SK-N-SH (cell line): ENCODE measurements around the gene FCAMR. TPM values are rescaled to one million over a fixed set of nuclear protein-coding genes. Genes with fewer than 3 reads are reported as not detected.

Source experiments
- CTCF ChIA-PET: fragments of 300-600, 350-600 bp; formaldehyde crosslinking; extraction: SDS; loops from one replicate; lab custom pipeline; 2021; lab: Yijun Ruan, JAX
- POLR2A ChIA-PET: fragments of 350-600 bp; sonication (Branson Sonifier 250); formaldehyde crosslinking; extraction: SDS; loops from one replicate; lab custom pipeline; 2020; ENCODE audit warnings: antibody characterized with exemption, inconsistent platforms; lab: Yijun Ruan, JAX
- DNase-seq: peaks from one replicate; pipeline ENCODE4 v3.0.0; 2012
- H2AFZ ChIP-seq: fragments of 200-600 bp; sonication (generic); 2 replicates; pipeline ENCODE4 v1.8.1; 2016; ENCODE audit warnings: antibody characterized with exemption, mild to moderate bottlenecking, low read depth
- H3F3A ChIP-seq: fragments of 200-600 bp; sonication (generic); replicated peaks from 2 replicates; pipeline ENCODE3; 2016; ENCODE audit warnings: antibody characterized with exemption, mild to moderate bottlenecking; ENCODE audit not compliant: insufficient read depth
- H3K27ac ChIP-seq, 2 experiments: fragments of 200-500 bp in 1 of 2; fragments of 200-600 bp in 1 of 2; sonication (Bioruptor generic) in 1 of 2; sonication (generic), shearing (Covaris generic) in 1 of 2; 2 replicates each; pipeline versions ENCODE4 v1.5.1 to v1.6.1; 2014 to 2016; ENCODE audit warnings: low read depth in 2 of 2, inconsistent platforms in 1 of 2, low read length in 1 of 2, mild to moderate bottlenecking in 1 of 2, mixed read lengths in 1 of 2
- H3K27me3 ChIP-seq: fragments of 200-600 bp; sonication (generic), shearing (Covaris generic); 2 replicates; pipeline ENCODE4 v1.6.1; 2016; ENCODE audit warnings: mixed run types; ENCODE audit not compliant: insufficient read depth
- H3K36me3 ChIP-seq, 2 experiments: fragments of 200-500 bp in 1 of 2; fragments of 200-600 bp in 1 of 2; sonication (Bioruptor generic) in 1 of 2; sonication (generic) in 1 of 2; replicated peaks in 1 of 2; 2 replicates each; pipeline versions ENCODE3 to v1.5.1; 2014 to 2016; ENCODE audit warnings: low read length in 1 of 2, mild to moderate bottlenecking in 1 of 2; ENCODE audit not compliant: insufficient read depth in 2 of 2, control insufficient read depth in 1 of 2
- H3K4me1 ChIP-seq, 2 experiments: fragments of 200-500 bp in 1 of 2; fragments of 200-600 bp in 1 of 2; sonication (Bioruptor generic) in 1 of 2; sonication (generic), shearing (Covaris generic) in 1 of 2; 2 replicates each; pipeline versions ENCODE4 v1.5.1 to v1.6.1; 2014 to 2016; ENCODE audit warnings: low read depth in 1 of 2, low read length in 1 of 2, mixed run types in 1 of 2; ENCODE audit not compliant: insufficient read depth in 2 of 2, control insufficient read depth in 1 of 2
- H3K4me2 ChIP-seq: fragments of 200-600 bp; sonication (generic), shearing (Covaris generic); 2 replicates; pipeline ENCODE4 v1.6.1; 2017; ENCODE audit warnings: mixed run types
- H3K4me3 ChIP-seq, 2 experiments: fragments of 200-500 bp in 1 of 2; fragments of 200-600 bp in 1 of 2; sonication (Bioruptor generic) in 1 of 2; sonication (generic), shearing (Covaris generic) in 1 of 2; 2 replicates each; pipeline versions ENCODE4 v1.5.1 to v1.8.1; 2014 to 2016; ENCODE audit warnings: low read depth in 2 of 2, inconsistent platforms in 1 of 2, low read length in 1 of 2, mild to moderate bottlenecking in 1 of 2, mixed read lengths in 1 of 2, moderate library complexity in 1 of 2
- H3K79me2 ChIP-seq: fragments of 200-600 bp; sonication (generic); 2 replicates; pipeline ENCODE4 v1.8.1; 2017; ENCODE audit warnings: mild to moderate bottlenecking; ENCODE audit not compliant: insufficient read depth
- H3K9ac ChIP-seq: fragments of 200-600 bp; sonication (generic); 2 replicates; pipeline ENCODE4 v1.6.1; 2017; ENCODE audit warnings: mixed run types
- H3K9me2 ChIP-seq: fragments of 200-600 bp; sonication (generic); 2 replicates; pipeline ENCODE4 v1.6.1; 2017; ENCODE audit warnings: mixed run types
- H3K9me3 ChIP-seq: fragments of 200-600 bp; sonication (generic); 2 replicates; pipeline ENCODE4 v1.6.1; 2017; ENCODE audit warnings: mixed run types, mild to moderate bottlenecking, moderate library complexity
- H4K20me1 ChIP-seq: fragments of 200-600 bp; sonication (generic); 2 replicates; pipeline ENCODE4 v1.6.1; 2017; ENCODE audit warnings: mild to moderate bottlenecking, mixed run types; ENCODE audit not compliant: insufficient read depth
- FOXM1 ChIP-seq: IDR thresholded peaks from 2 replicates; pipeline ENCODE4 v1.4.0; 2012; ENCODE audit warnings: low read depth, mild to moderate bottlenecking
- GABPA ChIP-seq: IDR thresholded peaks from 2 replicates; pipeline ENCODE4 v1.4.0; 2012; ENCODE audit warnings: low read depth, mild to moderate bottlenecking
- JUND ChIP-seq: IDR thresholded peaks from 2 replicates; pipeline ENCODE4 v1.4.0; 2012
- NFIC ChIP-seq: IDR thresholded peaks from 2 replicates; pipeline ENCODE4 v1.4.0; 2012; ENCODE audit warnings: borderline replicate concordance
- RAD21 ChIP-seq: IDR thresholded peaks from 2 replicates; pipeline ENCODE4 v1.6.1; 2012; ENCODE audit warnings: mild to moderate bottlenecking, low read length
- RCOR1 ChIP-seq: fragments of 150-350 bp; IDR thresholded peaks from 2 replicates; pipeline ENCODE4 v1.6.1; 2017; ENCODE audit warnings: antibody characterized with exemption, low read length
- RXRA ChIP-seq: IDR thresholded peaks from 2 replicates; pipeline ENCODE4 v1.4.0; 2012; ENCODE audit warnings: low read depth, mild to moderate bottlenecking, borderline replicate concordance
- SMC3 ChIP-seq: IDR thresholded peaks from 2 replicates; pipeline ENCODE4 v1.6.1; 2012; ENCODE audit warnings: low read depth, low read length, improper control_type of control experiment
- TAF1 ChIP-seq: IDR thresholded peaks from 2 replicates; pipeline ENCODE4 v1.6.1; 2012; ENCODE audit warnings: low read depth, mild to moderate bottlenecking, low read length, moderate library complexity, borderline replicate concordance
- TCF12 ChIP-seq: IDR thresholded peaks from 2 replicates; pipeline ENCODE4 v1.4.0; 2012
- YY1 ChIP-seq: IDR thresholded peaks from 2 replicates; pipeline ENCODE4 v1.4.0; 2012; ENCODE audit warnings: low read depth, mild to moderate bottlenecking
- whole genome bisulfite sequencing: methylation state at CpG from one replicate; pipeline ENCODE4 v1.1.6; 2017; ENCODE audit warnings: low lambda C conversion rate; 5-methylcytosine and 5-hydroxymethylcytosine counted together
- polyA plus RNA-seq, 3 experiments: library from polyadenylated mRNA; depleted of rRNA; stranded (reverse); fragments of >200 nt; gene quantifications; 2 replicates each; pipeline ENCODE4 v1.2.3, GENCODE V29; 2012
- TF ChIP-seq, protein P1 (sequence below): fragments of 150-350 bp; IDR thresholded peaks from 2 replicates; pipeline ENCODE4 v1.6.1; 2017; ENCODE audit warnings: antibody characterized with exemption, low read length, low read depth, borderline replicate concordance
- TF ChIP-seq, protein P2 (sequence below): IDR thresholded peaks from 2 replicates; pipeline ENCODE4; 2012
- TF ChIP-seq, protein P3 (sequence below): fragments of 200-600 bp; sonication (generic); IDR thresholded peaks from 2 replicates; pipeline ENCODE4 v1.6.1; 2017; ENCODE audit warnings: antibody characterized with exemption, mild to moderate bottlenecking, moderate library complexity
- TF ChIP-seq, protein P4 (sequence below): IDR thresholded peaks from 2 replicates; pipeline ENCODE4 v1.6.1; 2012; ENCODE audit warnings: mild to moderate bottlenecking, low read depth, low read length, moderate library complexity
- TF ChIP-seq, protein P5 (sequence below): IDR thresholded peaks from 2 replicates; pipeline ENCODE4 v1.4.0; 2012; ENCODE audit warnings: low read depth

The FCAMR gene
- polyA plus RNA-seq, 1 of the 3 experiments (the other 2 are of a cell fraction): not detected

DNA sequence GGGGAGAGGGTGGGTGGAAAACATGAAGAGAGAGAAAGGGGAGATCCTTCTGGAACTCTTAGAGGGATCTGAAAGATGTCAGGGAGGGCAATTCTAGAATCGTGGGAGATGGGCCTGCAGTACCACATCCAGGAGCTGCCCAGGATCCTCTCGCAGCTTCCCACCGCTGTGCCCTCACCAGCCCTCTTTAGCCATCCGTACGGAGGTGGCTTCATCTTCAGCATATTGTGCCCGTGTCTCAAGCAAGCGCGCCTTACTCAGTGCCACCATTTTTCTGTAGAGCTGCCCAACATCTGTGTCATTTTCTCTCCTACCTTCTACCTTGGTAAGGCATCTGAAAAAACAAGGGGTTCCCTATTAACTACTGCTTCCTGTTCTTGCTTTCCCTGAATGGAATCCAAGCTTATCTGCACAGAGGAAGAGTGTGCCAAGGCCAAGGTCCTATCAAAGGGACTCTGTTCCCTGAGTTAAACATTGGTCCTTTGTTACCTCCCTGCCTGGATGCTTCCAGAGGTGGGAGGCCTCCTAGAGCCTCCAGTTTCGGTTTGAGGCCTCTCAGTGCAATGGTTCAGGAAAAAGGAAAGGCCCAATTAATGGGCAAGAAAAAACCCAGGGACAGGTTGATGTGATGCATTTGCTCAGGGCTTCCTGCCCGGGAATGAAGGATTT is 39.1 kb upstream of the FCAMR start:
- CTCF ChIA-PET: interaction anchor here (1.3 to 1.6 kb wide), 2 partner anchors 41 to 270 kb away, joined by 3 read pairs; no protein-coding TSS in a partner anchor
- H3K79me2 ChIP-seq: no peaks in the 10 kb centered on the region
- H3K9me3 ChIP-seq: no peaks in the 10 kb centered on the region
- H3K27ac ChIP-seq: no peak overlapping the region
- H3K4me3 ChIP-seq: no peak overlapping the region
- DNase-seq: no peak
- no peaks in the 10 kb centered on the region for H3F3A ChIP-seq
- POLR2A ChIA-PET: no interaction called here
- TF ChIP-seq, protein P1, sequence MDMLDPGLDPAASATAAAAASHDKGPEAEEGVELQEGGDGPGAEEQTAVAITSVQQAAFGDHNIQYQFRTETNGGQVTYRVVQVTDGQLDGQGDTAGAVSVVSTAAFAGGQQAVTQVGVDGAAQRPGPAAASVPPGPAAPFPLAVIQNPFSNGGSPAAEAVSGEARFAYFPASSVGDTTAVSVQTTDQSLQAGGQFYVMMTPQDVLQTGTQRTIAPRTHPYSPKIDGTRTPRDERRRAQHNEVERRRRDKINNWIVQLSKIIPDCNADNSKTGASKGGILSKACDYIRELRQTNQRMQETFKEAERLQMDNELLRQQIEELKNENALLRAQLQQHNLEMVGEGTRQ: no peak
- no peak for TF ChIP-seq SMC3
- no peak for TF ChIP-seq YY1
- no peak for TF ChIP-seq NFIC
- TF ChIP-seq, protein P2, sequence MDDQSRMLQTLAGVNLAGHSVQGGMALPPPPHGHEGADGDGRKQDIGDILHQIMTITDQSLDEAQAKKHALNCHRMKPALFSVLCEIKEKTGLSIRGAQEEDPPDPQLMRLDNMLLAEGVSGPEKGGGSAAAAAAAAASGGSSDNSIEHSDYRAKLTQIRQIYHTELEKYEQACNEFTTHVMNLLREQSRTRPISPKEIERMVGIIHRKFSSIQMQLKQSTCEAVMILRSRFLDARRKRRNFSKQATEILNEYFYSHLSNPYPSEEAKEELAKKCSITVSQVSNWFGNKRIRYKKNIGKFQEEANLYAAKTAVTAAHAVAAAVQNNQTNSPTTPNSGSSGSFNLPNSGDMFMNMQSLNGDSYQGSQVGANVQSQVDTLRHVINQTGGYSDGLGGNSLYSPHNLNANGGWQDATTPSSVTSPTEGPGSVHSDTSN: no peak
- no peak for TF ChIP-seq JUND
- TF ChIP-seq, protein P3, sequence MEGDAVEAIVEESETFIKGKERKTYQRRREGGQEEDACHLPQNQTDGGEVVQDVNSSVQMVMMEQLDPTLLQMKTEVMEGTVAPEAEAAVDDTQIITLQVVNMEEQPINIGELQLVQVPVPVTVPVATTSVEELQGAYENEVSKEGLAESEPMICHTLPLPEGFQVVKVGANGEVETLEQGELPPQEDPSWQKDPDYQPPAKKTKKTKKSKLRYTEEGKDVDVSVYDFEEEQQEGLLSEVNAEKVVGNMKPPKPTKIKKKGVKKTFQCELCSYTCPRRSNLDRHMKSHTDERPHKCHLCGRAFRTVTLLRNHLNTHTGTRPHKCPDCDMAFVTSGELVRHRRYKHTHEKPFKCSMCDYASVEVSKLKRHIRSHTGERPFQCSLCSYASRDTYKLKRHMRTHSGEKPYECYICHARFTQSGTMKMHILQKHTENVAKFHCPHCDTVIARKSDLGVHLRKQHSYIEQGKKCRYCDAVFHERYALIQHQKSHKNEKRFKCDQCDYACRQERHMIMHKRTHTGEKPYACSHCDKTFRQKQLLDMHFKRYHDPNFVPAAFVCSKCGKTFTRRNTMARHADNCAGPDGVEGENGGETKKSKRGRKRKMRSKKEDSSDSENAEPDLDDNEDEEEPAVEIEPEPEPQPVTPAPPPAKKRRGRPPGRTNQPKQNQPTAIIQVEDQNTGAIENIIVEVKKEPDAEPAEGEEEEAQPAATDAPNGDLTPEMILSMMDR: no peak
- no peak for TF ChIP-seq RCOR1
- TF ChIP-seq, protein P4, sequence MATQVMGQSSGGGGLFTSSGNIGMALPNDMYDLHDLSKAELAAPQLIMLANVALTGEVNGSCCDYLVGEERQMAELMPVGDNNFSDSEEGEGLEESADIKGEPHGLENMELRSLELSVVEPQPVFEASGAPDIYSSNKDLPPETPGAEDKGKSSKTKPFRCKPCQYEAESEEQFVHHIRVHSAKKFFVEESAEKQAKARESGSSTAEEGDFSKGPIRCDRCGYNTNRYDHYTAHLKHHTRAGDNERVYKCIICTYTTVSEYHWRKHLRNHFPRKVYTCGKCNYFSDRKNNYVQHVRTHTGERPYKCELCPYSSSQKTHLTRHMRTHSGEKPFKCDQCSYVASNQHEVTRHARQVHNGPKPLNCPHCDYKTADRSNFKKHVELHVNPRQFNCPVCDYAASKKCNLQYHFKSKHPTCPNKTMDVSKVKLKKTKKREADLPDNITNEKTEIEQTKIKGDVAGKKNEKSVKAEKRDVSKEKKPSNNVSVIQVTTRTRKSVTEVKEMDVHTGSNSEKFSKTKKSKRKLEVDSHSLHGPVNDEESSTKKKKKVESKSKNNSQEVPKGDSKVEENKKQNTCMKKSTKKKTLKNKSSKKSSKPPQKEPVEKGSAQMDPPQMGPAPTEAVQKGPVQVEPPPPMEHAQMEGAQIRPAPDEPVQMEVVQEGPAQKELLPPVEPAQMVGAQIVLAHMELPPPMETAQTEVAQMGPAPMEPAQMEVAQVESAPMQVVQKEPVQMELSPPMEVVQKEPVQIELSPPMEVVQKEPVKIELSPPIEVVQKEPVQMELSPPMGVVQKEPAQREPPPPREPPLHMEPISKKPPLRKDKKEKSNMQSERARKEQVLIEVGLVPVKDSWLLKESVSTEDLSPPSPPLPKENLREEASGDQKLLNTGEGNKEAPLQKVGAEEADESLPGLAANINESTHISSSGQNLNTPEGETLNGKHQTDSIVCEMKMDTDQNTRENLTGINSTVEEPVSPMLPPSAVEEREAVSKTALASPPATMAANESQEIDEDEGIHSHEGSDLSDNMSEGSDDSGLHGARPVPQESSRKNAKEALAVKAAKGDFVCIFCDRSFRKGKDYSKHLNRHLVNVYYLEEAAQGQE: no peak
- TF ChIP-seq TAF1: no peak
- TF ChIP-seq RXRA: no peak
- no peak for TF ChIP-seq GABPA
- no peak for TF ChIP-seq RAD21
- TF ChIP-seq FOXM1: no peak
- no peak for TF ChIP-seq TCF12
- TF ChIP-seq, protein P5, sequence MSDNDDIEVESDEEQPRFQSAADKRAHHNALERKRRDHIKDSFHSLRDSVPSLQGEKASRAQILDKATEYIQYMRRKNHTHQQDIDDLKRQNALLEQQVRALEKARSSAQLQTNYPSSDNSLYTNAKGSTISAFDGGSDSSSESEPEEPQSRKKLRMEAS: no peak
- WGBS: 64% methylated on average over 10 of the region's 10 CpGs
- no peaks in the 10 kb centered on the region for H3K36me3 ChIP-seq
- no peak overlapping the region for H3K9ac ChIP-seq
- H2AFZ ChIP-seq: no peak overlapping the region
- no peaks in the 10 kb centered on the region for H3K9me2 ChIP-seq
- peaks cover 6 to 10% of the 10 kb centered on the region in 2 experiments; a peak in 2 of 4 replicates for H3K4me1 ChIP-seq
- H3K4me2 ChIP-seq: no peak overlapping the region
- no peaks in the 10 kb centered on the region for H4K20me1 ChIP-seq
- no peaks in the 10 kb centered on the region for H3K27me3 ChIP-seq
